T-helper 1 cell treated with Interleukin-12 subunit alpha and Interleukin-12 subunit beta and Interleukin-4 antibody, amounts not matched to agents 30 μg/mL and 1 μg/mL, for 36 hours (primary cell): ENCODE measurements around the gene STATH.
"Not testable (repeated sequence)": the region's sequence is repeated elsewhere in the genome, so short reads cannot be mapped to it uniquely, and the experiment has no call there.

Experiments used
- H3K27ac Mint-ChIP-seq: one replicate; pipeline ENCODE4 v1.8.0; 2021; ENCODE audit warnings: mild to moderate bottlenecking, mixed read lengths
- H3K27me3 Mint-ChIP-seq: one replicate; pipeline ENCODE4 v1.8.0; 2021; ENCODE audit warnings: low read depth, mixed read lengths
- H3K36me3 Mint-ChIP-seq: one replicate; pipeline ENCODE4 v1.8.0; 2021; ENCODE audit warnings: low read depth, mixed read lengths
- H3K4me1 Mint-ChIP-seq: one replicate; pipeline ENCODE4 v1.8.0; 2021; ENCODE audit warnings: low read depth, mixed read lengths
- H3K4me3 Mint-ChIP-seq: one replicate; pipeline ENCODE4 v1.8.0; 2021; ENCODE audit warnings: mild to moderate bottlenecking, moderate library complexity, mixed read lengths
- H3K9me3 Mint-ChIP-seq: one replicate; pipeline ENCODE4 v1.8.0; 2021; ENCODE audit warnings: mixed read lengths

STATH gene

GRCh38 chr4:70023218-70023617 lies 27.5 kb downstream of the STATH start:
- Mint-ChIP-seq H3K9me3 (no peaks in the 10 kb centered on the region), H3K36me3 (no peaks in the 10 kb centered on the region), H3K27me3 (no peaks in the 10 kb centered on the region), H3K4me1 (no peaks in the 10 kb centered on the region), H3K27ac (no peak overlapping the region), H3K4me3 (no peak overlapping the region)

- no peaks in the 10 kb centered on the region for H3K36me3 Mint-ChIP-seq
These were observed 31.2 kb downstream of the STATH start for GRCh38 chr4:70027011-70027410.

GRCh38 chr4:70028159-70028558 lies 32.4 kb downstream of the STATH start, which contains the start of gene HTN3:
Gene HTN3, plus strand, starts transcription at chr4:70028459. Its CDS starts 2,282 bp downstream, at chr4:70030741.
- H3K4me3 Mint-ChIP-seq, H3K27ac Mint-ChIP-seq, H3K9me3 Mint-ChIP-seq, H3K4me1 Mint-ChIP-seq, H3K36me3 Mint-ChIP-seq, H3K27me3 Mint-ChIP-seq: not testable (repeated sequence)

More at GRCh38 chr4:70027011-70027410, 31.2 kb downstream of the STATH start:
- Mint-ChIP-seq H3K9me3 (no peaks in the 10 kb centered on the region), H3K4me3 (no peak overlapping the region), H3K27me3 (no peaks in the 10 kb centered on the region), H3K27ac (no peak overlapping the region), H3K4me1 (no peaks in the 10 kb centered on the region)

GRCh38 chr4:70037559-70037958 lies 41.8 kb downstream of the STATH start:
- H3K9me3 Mint-ChIP-seq, H3K27me3 Mint-ChIP-seq: not testable (repeated sequence)

GRCh38 chr4:70039928-70040327 lies 44.2 kb downstream of the STATH start:
- not testable (repeated sequence) for H3K27ac Mint-ChIP-seq, H3K4me1 Mint-ChIP-seq, H3K27me3 Mint-ChIP-seq

More at GRCh38 chr4:70037559-70037958, 41.8 kb downstream of the STATH start:
- H3K27ac Mint-ChIP-seq, H3K4me1 Mint-ChIP-seq, H3K4me3 Mint-ChIP-seq, H3K36me3 Mint-ChIP-seq: not testable (repeated sequence)

GRCh38 chr4:70041652-70042286 lies 46.0 kb downstream of the STATH start:
- Mint-ChIP-seq H3K4me3 (no peak overlapping the region), H3K27ac (no peak overlapping the region), H3K27me3 (no peaks in the 10 kb centered on the region), H3K4me1 (no peaks in the 10 kb centered on the region), H3K9me3 (peaks cover 8% of the 10 kb centered on the region), H3K36me3 (no peaks in the 10 kb centered on the region)

More at GRCh38 chr4:70039928-70040327, 44.2 kb downstream of the STATH start:
- not testable (repeated sequence) for H3K4me3 Mint-ChIP-seq, H3K36me3 Mint-ChIP-seq, H3K9me3 Mint-ChIP-seq

GRCh38 chr4:70050138-70050537 lies 54.4 kb downstream of the STATH start, which contains the start of gene HTN1:
Gene HTN1, plus strand, starts transcription at chr4:70050438. Its CDS starts 2,639 bp downstream, at chr4:70053077.
- not testable (repeated sequence) for H3K36me3 Mint-ChIP-seq, H3K27ac Mint-ChIP-seq, H3K4me3 Mint-ChIP-seq, H3K27me3 Mint-ChIP-seq, H3K4me1 Mint-ChIP-seq, H3K9me3 Mint-ChIP-seq
